ENCODE data around the gene GABRD.

Gene GABRD

DNA sequence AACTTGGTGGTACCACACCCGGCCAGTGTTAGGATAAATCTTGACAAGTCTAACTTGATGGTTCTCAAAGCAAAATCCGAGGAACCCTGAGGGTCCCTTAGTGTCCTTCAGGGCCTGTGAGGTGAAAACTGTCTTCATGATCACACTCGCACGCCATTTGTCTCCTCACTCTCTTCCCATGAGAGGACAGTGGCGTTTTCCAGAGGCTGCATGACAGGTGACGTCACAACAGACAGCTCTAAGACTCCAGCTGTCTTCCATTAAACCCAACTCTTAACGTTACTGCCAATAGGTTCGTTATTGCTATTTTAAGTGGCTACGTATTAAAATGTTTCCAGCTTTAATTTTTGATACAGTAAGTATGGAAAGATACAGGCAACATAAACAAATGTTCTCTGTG lies 29.4 kb upstream of the GABRD start:
- TF ChIP-seq, protein P1, sequence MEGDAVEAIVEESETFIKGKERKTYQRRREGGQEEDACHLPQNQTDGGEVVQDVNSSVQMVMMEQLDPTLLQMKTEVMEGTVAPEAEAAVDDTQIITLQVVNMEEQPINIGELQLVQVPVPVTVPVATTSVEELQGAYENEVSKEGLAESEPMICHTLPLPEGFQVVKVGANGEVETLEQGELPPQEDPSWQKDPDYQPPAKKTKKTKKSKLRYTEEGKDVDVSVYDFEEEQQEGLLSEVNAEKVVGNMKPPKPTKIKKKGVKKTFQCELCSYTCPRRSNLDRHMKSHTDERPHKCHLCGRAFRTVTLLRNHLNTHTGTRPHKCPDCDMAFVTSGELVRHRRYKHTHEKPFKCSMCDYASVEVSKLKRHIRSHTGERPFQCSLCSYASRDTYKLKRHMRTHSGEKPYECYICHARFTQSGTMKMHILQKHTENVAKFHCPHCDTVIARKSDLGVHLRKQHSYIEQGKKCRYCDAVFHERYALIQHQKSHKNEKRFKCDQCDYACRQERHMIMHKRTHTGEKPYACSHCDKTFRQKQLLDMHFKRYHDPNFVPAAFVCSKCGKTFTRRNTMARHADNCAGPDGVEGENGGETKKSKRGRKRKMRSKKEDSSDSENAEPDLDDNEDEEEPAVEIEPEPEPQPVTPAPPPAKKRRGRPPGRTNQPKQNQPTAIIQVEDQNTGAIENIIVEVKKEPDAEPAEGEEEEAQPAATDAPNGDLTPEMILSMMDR (IDR thresholded peaks at IDR 0.05; ENCODE audit: low read depth, low read length, poor library complexity, severe bottlenecking) = no peak
- TF ChIP-seq EZH2phosphoT487 (IDR thresholded peaks at IDR 0.05; ENCODE audit: borderline replicate concordance, low read length) = no peak
- Histone ChIP-seq H4K20me1 (ENCODE audit: control insufficient read depth, insufficient read depth, low read depth, low read length) (no peaks in the 10 kb centered on the region), H3K9me3 (ENCODE audit: control insufficient read depth, insufficient read depth, low read length) (no peaks in the 10 kb centered on the region), H3K9me2 (replicated peaks; ENCODE audit: control insufficient read depth, low read length) (no peaks in the 10 kb centered on the region), H3K27me3 (ENCODE audit: control insufficient read depth, low read length) (no peaks in the 10 kb centered on the region), H3K79me2 (ENCODE audit: control insufficient read depth, low read length) (no peaks in the 10 kb centered on the region), H3K36me3 (ENCODE audit: control insufficient read depth, low read length) (no peaks in the 10 kb centered on the region), H3K27ac (ENCODE audit: low read depth, low read length) (no peak overlapping the region), H3K4me1 (ENCODE audit: control insufficient read depth, low read length) (no peaks in the 10 kb centered on the region), H3K4me2 (ENCODE audit: low read length) (no peak overlapping the region), H3K4me3 (ENCODE audit: low read length) (no peak overlapping the region), H3F3A (ENCODE audit: control insufficient read depth, insufficient read depth) (no peaks in the 10 kb centered on the region)

- no peaks in the 10 kb centered on the region for H3K9me2 ChIP-seq (replicated peaks; ENCODE audit: control insufficient read depth, low read length)
- no peak overlapping the region for H3K4me2 ChIP-seq (ENCODE audit: low read length)
- H3K36me3 ChIP-seq (ENCODE audit: control insufficient read depth, low read length) = no peaks in the 10 kb centered on the region
- TF ChIP-seq, protein P1 (IDR thresholded peaks at IDR 0.05; ENCODE audit: low read depth, low read length, poor library complexity, severe bottlenecking) = no peak
- TF ChIP-seq EZH2phosphoT487 (IDR thresholded peaks at IDR 0.05; ENCODE audit: borderline replicate concordance, low read length) = no peak
- no peak overlapping the region for H3K27ac ChIP-seq (ENCODE audit: low read depth, low read length)
- no peaks in the 10 kb centered on the region for H4K20me1 ChIP-seq (ENCODE audit: control insufficient read depth, insufficient read depth, low read depth, low read length)
- no peaks in the 10 kb centered on the region for H3F3A ChIP-seq (ENCODE audit: control insufficient read depth, insufficient read depth)
- H3K79me2 ChIP-seq (ENCODE audit: control insufficient read depth, low read length) = no peaks in the 10 kb centered on the region
- no peak overlapping the region for H3K4me3 ChIP-seq (ENCODE audit: low read length)
- no peaks in the 10 kb centered on the region for H3K9me3 ChIP-seq (ENCODE audit: control insufficient read depth, insufficient read depth, low read length)
- no peaks in the 10 kb centered on the region for H3K4me1 ChIP-seq (ENCODE audit: control insufficient read depth, low read length)
- no peaks in the 10 kb centered on the region for H3K27me3 ChIP-seq (ENCODE audit: control insufficient read depth, low read length)
Observed at GRCh38 chr1:1990222-1990621, 28.9 kb upstream of the GABRD start.

- TF ChIP-seq, protein P1 (IDR thresholded peaks at IDR 0.05; ENCODE audit: low read depth, low read length, poor library complexity, severe bottlenecking) = no peak
- no peak for TF ChIP-seq EZH2phosphoT487 (IDR thresholded peaks at IDR 0.05; ENCODE audit: borderline replicate concordance, low read length)
- peaks cover 5% of the 10 kb centered on the region for H3K4me1 ChIP-seq (ENCODE audit: control insufficient read depth, low read length)
Observed at GRCh38 chr1:1994536-1994935, 24.6 kb upstream of the GABRD start.

More at GRCh38 chr1:1994536-1994935, 24.6 kb upstream of the GABRD start:
- no peaks in the 10 kb centered on the region for H3K27me3 ChIP-seq (ENCODE audit: control insufficient read depth, low read length)
- no peak overlapping the region for H3K27ac ChIP-seq (ENCODE audit: low read depth, low read length)
- H3F3A ChIP-seq (ENCODE audit: control insufficient read depth, insufficient read depth) = no peaks in the 10 kb centered on the region
- no peaks in the 10 kb centered on the region for H3K9me3 ChIP-seq (ENCODE audit: control insufficient read depth, insufficient read depth, low read length)
- no peaks in the 10 kb centered on the region for H3K9me2 ChIP-seq (replicated peaks; ENCODE audit: control insufficient read depth, low read length)
- H3K36me3 ChIP-seq (ENCODE audit: control insufficient read depth, low read length) = no peaks in the 10 kb centered on the region
- H3K79me2 ChIP-seq (ENCODE audit: control insufficient read depth, low read length) = no peaks in the 10 kb centered on the region
- no peak overlapping the region for H3K4me3 ChIP-seq (ENCODE audit: low read length)
- H4K20me1 ChIP-seq (ENCODE audit: control insufficient read depth, insufficient read depth, low read depth, low read length) = no peaks in the 10 kb centered on the region
- H3K4me2 ChIP-seq (ENCODE audit: low read length) = no peak overlapping the region
